Measurements from ENCODE around the gene PNKD. TPM values are rescaled to one million over a fixed set of nuclear protein-coding genes. Genes with fewer than 3 reads are reported as not detected.
A peak's percentile ranks its signal among the peaks of the same experiment; 100 is the strongest.

PNKD gene
- total and polyA plus RNA-seq, 2 of the 8 experiments (the other 6 are each of a cell fraction or from before 2014, with no cell fraction given) = 43.9 to 65.4 TPM

GRCh38 chr2:218261423-218262236 lies 8.7 kb upstream of the PNKD start:
- no peaks in the 10 kb centered on the region for H3K23me2 ChIP-seq (ENCODE audit: low read depth, low read length)
- no peak overlapping the region for H3K14ac ChIP-seq (ENCODE audit: insufficient read length)
- ChIA-PET POLR2A (ENCODE audit: partially characterized antibody) (interaction anchor here (0.9 to 3.7 kb wide), 8 partner anchors 9 to 306 kb away, joined by 3 to 29 read pairs (median 4); partner anchors contain the start of genes AAMP, PNKD and USP37), CTCF (ENCODE audit: partially characterized antibody) (interaction anchor here (1.2 to 9.0 kb wide), 5 partner anchors 12 to 188 kb away, joined by 4 to 81 read pairs (median 5); partner anchors contain the start of genes AAMP and PNKD)
- FAIRE-seq (no peak), DNase-seq (ENCODE audit: low read depth in 1 of 2, low spot score in 2 of 2) (no peak)
- no peak overlapping the region for H2AFZ ChIP-seq (ENCODE audit: low read length)
- peak overlapping the region in 1 of 4 experiments; percentile 22; a peak in 2 of 7 replicates for H3K9ac ChIP-seq (replicated peaks in 1 of 4; ENCODE audit: extremely low read depth in 1 of 4, low read depth in 3 of 4, low read length in 3 of 4)
- H4K5ac ChIP-seq (ENCODE audit: insufficient read length, low read depth, low read length) = no peak overlapping the region
- no peaks in the 10 kb centered on the region for H3K27me3 ChIP-seq (replicated peaks in 1 of 4; ENCODE audit: control insufficient read depth in 3 of 4, extremely low read depth in 1 of 4, insufficient read depth in 3 of 4, low read length in 3 of 4)
- peak overlapping the region; percentile 41 for H3K4ac ChIP-seq (replicated peaks; ENCODE audit: insufficient read length, low read depth, low read length)
- no peaks in the 10 kb centered on the region for H3K79me2 ChIP-seq (ENCODE audit: control insufficient read depth in 1 of 2, insufficient read depth in 2 of 2, low read length in 2 of 2)
- no peak overlapping the region; a peak in 1 of 8 replicates for H3K4me3 ChIP-seq (ENCODE audit: extremely low read depth in 1 of 4, insufficient read depth in 2 of 4, low read depth in 3 of 4, low read length in 4 of 4)
- no peak overlapping the region for H2BK12ac ChIP-seq (ENCODE audit: low read depth, low read length)
- no peaks in the 10 kb centered on the region for H3K79me1 ChIP-seq (ENCODE audit: low read depth, low read length)
- H2BK5ac ChIP-seq (ENCODE audit: low read depth, low read length) = peak overlapping the region; percentile 49; the same call in 1 of the 2 replicates
- peaks cover 12 to 29% (median 18%) of the 10 kb centered on the region in 4 experiments; a peak in 7 of 8 replicates for H3K36me3 ChIP-seq (ENCODE audit: control insufficient read depth in 2 of 4, insufficient read depth in 4 of 4, low read length in 3 of 4)
- H2BK120ac ChIP-seq (replicated peaks; ENCODE audit: low read depth, low read length) = no peak overlapping the region
- H4K20me1 ChIP-seq (replicated peaks in 1 of 2; ENCODE audit: control insufficient read depth in 1 of 2, insufficient read depth in 2 of 2, low read length in 2 of 2) = peaks cover 0 to 13% of the 10 kb centered on the region in 2 experiments
- no peaks in the 10 kb centered on the region for H3K9me3 ChIP-seq (ENCODE audit: insufficient read depth in 2 of 2, low read depth in 1 of 2, low read length in 1 of 2)
- no peak overlapping the region for H2AK5ac ChIP-seq (ENCODE audit: low read depth, low read length)
- WGBS, 2 experiments (ENCODE audit: extremely low coverage in 1 of 2, insufficient coverage in 1 of 2, insufficient read length in 1 of 2, insufficient replicate concordance in 2 of 2, low coverage in 1 of 2, low lambda C conversion rate in 2 of 2, missing lambda C conversion rate in 1 of 2) = 75% methylated on average over 8 of the region's 8 CpGs; no CpG with 5 or more reads in 1 of the 2 experiments
- H3K56ac ChIP-seq (replicated peaks; ENCODE audit: insufficient read length, low read depth, low read length) = no peak overlapping the region
- no peak overlapping the region for H3K18ac ChIP-seq (ENCODE audit: extremely low read depth, low read length)
- H2BK15ac ChIP-seq (ENCODE audit: low read length) = no peak overlapping the region
- H3K4me2 ChIP-seq (ENCODE audit: insufficient read depth in 1 of 2, low read depth in 2 of 2, low read length in 2 of 2) = peak overlapping the region; percentile 42 to 46; a peak in 2 of 4 replicates
- no peak overlapping the region for H3K23ac ChIP-seq (ENCODE audit: insufficient read length)
- peaks cover 3 to 22% (median 15%) of the 10 kb centered on the region in 4 experiments for H3K4me1 ChIP-seq (replicated peaks in 1 of 4; ENCODE audit: control insufficient read depth in 3 of 4, insufficient read depth in 4 of 4, low read length in 3 of 4)
- no peak overlapping the region for H3K27ac ChIP-seq (ENCODE audit: low read depth, low read length)
- no peak overlapping the region for H4K8ac ChIP-seq (ENCODE audit: extremely low read depth, insufficient read depth, low read length)
- no peak overlapping the region for H4K91ac ChIP-seq (replicated peaks; ENCODE audit: insufficient read length, low read length)
- no peak overlapping the region for H2BK20ac ChIP-seq (ENCODE audit: low read length)
- TF ChIP-seq SRF (IDR thresholded peaks at IDR 0.05; ENCODE audit: low read depth, low read length) (no peak), EZH2 (IDR thresholded peaks at IDR 0.05; ENCODE audit: low read depth, low read length, severe bottlenecking) (no peak), MAFK (IDR thresholded peaks at IDR 0.05; ENCODE audit: low read depth, low read length) (no peak), BRCA1 (IDR thresholded peaks at IDR 0.05; ENCODE audit: low read depth, low read length) (no peak), HDAC6 (IDR thresholded peaks at IDR 0.05; ENCODE audit: low read depth, low read length) (no peak), TCF12 (IDR thresholded peaks at IDR 0.05; ENCODE audit: low read depth, low read length) (no peak), CTBP2 (IDR thresholded peaks at IDR 0.05; ENCODE audit: borderline replicate concordance, insufficient read depth, insufficient read length, low read length) (no peak), RNF2 (IDR thresholded peaks at IDR 0.05; ENCODE audit: borderline replicate concordance, low read depth, low read length, missing control alignments, poor library complexity, severe bottlenecking) (no peak), ZNF274 (IDR thresholded peaks at IDR 0.05; ENCODE audit: borderline replicate concordance, extremely low read depth, low read length) (no peak), TBP (IDR thresholded peaks at IDR 0.05; ENCODE audit: low read depth, low read length) (no peak), SP4 (IDR thresholded peaks at IDR 0.05; ENCODE audit: low read length) (no peak), KDM4A (IDR thresholded peaks at IDR 0.05; ENCODE audit: low read depth, low read length, severe bottlenecking) (no peak)
